ENCODE measurements around the gene ARHGAP5.

Gene ARHGAP5

DNA sequence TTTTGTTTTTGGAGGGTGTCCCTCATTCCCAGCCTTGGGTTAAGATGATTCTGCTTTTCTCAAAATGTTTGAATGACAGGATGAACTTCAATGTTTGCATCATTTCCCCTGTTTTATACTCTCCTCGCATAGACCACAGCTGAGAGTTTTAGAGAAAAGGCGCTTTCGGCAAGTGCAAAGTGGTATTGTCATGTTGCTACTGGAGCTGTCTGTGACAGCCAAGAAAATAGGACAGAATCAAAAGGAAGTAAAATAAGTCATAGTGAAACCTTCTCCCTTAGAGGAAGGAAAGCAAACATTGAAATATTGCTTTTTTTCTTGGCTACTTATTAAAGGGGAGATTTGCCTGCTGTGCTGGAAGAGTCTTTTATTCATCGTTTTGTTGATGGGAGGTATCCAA is 33.5 kb upstream of the ARHGAP5 start:
- TF ChIP-seq, protein P1, sequence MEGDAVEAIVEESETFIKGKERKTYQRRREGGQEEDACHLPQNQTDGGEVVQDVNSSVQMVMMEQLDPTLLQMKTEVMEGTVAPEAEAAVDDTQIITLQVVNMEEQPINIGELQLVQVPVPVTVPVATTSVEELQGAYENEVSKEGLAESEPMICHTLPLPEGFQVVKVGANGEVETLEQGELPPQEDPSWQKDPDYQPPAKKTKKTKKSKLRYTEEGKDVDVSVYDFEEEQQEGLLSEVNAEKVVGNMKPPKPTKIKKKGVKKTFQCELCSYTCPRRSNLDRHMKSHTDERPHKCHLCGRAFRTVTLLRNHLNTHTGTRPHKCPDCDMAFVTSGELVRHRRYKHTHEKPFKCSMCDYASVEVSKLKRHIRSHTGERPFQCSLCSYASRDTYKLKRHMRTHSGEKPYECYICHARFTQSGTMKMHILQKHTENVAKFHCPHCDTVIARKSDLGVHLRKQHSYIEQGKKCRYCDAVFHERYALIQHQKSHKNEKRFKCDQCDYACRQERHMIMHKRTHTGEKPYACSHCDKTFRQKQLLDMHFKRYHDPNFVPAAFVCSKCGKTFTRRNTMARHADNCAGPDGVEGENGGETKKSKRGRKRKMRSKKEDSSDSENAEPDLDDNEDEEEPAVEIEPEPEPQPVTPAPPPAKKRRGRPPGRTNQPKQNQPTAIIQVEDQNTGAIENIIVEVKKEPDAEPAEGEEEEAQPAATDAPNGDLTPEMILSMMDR (IDR thresholded peaks at IDR 0.05; ENCODE audit: insufficient read depth, low read depth, low read length, missing control alignments), result no peak
- no peak for DNase-seq (ENCODE audit: low read depth)

DNA sequence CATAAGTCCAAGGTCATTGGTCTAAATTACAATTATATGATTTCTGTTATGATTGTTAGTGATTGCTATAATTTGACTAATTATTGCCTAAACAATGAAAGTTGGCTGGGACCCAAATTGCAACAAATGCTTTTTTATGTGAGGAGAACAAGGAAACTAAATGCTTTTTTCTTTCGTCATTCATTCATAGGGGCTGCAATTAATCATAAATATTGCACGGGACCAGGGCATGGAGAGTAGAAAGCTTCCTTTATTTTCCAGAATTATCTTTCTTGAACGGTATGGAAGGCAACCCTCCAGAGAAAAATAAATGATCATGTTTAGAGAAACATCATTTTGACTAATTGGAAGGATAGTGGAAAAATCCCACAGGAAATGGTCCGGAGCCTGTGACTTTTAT is 32.6 kb upstream of the ARHGAP5 start:
- H3K4me3 ChIP-seq (ENCODE audit: low read length), result no peak overlapping the region
- TF ChIP-seq, protein P1 (IDR thresholded peaks at IDR 0.05; ENCODE audit: insufficient read depth, low read depth, low read length, missing control alignments), result no peak
- DNase-seq (ENCODE audit: low read depth), result no peak

More for the DNA sequence above, 33.5 kb upstream of the ARHGAP5 start:
- H3K4me3 ChIP-seq (ENCODE audit: low read length), result no peak overlapping the region

DNA sequence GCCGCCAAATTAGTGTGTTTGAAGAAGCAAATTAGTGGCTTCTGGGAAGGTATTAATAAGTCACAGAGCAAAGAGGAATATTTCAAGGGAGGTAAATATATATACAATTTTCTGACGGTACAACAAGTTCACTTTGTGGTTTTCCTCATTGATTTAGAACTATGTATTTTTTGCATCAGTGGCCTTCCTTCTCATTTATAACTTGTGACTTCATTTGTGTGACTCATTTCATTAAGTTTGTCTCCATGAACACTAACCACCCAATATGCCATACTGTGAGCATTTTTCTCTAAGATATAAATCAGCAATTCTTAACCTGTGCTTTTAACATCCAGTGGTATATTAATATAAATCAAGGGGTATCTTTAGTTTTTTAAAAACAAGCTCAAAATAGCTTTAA is 29.3 kb upstream of the ARHGAP5 start:
- H3K4me3 ChIP-seq (ENCODE audit: low read length), result no peak overlapping the region
- DNase-seq (ENCODE audit: low read depth), result peak; percentile 16
- TF ChIP-seq, protein P1 (IDR thresholded peaks at IDR 0.05; ENCODE audit: insufficient read depth, low read depth, low read length, missing control alignments), result no peak

DNA sequence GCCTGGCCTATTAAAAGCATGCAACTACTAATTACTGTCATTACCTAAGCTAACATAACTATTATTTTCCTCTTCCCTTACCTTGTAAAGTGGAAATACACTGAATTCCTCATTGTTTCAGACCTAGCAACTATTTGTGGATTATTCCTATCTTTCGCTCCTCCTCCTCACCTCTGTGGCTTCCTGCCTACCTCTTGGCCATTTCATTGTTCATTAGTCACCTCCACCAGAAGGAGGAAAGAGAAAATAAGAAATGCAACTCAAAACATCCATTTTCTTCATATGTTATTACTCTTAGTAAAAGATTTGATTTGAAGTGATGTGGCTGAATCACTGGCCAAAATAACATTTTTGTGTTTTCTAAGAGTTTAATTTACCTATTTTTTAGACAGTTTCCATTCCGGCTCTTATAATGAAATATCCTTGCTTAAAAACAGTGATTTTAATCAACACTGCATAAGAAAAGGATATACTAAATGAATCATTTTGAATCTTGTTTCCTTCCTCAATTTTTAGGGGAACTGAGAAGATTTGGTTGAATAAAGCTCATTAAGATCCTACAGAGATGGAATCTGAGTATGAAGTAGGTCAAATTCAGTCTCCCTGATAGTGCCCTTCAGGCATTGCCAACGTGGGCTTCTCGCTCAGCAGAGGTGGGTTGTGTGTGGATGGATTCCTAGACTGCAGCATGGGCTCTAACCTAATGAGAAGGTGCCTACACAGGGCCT is 27.6 kb upstream of the ARHGAP5 start:
- H3K4me3 ChIP-seq (ENCODE audit: low read length), result no peak overlapping the region
- TF ChIP-seq, protein P1 (IDR thresholded peaks at IDR 0.05; ENCODE audit: insufficient read depth, low read depth, low read length, missing control alignments), result no peak
- no peak for DNase-seq (ENCODE audit: low read depth)

DNA sequence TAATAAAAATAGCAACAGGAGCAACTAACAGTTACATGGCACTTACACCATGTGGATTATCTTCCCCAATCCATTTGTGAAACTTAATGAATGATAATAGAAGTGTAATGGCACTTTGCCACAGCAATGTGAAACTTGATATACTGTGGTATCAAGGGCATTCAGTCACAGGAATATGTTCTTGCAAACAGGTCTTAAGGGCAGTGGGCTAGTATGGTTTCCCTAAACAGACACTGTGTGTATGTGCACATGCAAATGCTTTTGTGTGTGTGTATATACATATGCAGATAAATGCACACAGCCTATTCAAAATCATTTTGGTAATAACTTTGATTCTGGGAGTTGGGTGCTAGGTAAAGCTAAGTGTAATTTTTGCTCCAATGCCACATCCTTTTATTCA is 26.2 kb upstream of the ARHGAP5 start:
- TF ChIP-seq, protein P1 (IDR thresholded peaks at IDR 0.05; ENCODE audit: insufficient read depth, low read depth, low read length, missing control alignments), result no peak
- H3K4me3 ChIP-seq (ENCODE audit: low read length), result no peak overlapping the region
- DNase-seq (ENCODE audit: low read depth), result no peak

DNA sequence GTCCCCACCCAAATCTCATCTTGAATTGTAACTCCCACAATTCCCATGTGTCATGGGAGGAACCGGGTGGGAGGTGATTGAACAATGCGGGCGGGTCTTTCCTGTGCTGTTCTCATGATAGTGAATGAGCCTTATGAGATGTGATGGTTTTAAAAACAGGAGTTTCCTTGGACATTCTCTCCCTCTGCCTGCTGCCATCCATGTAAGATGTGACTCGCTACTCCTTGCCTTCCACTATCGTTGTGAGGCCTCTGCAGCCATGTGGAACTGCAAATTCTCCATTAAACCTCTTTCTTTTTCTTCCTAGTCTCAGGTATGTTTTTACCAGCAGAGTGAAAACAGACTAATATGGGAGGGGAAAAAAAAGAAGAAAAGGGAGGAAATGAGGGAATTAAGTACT is 22.6 kb upstream of the ARHGAP5 start:
- TF ChIP-seq, protein P1 (IDR thresholded peaks at IDR 0.05; ENCODE audit: insufficient read depth, low read depth, low read length, missing control alignments), result no peak
- no peak for DNase-seq (ENCODE audit: low read depth)
- no peak overlapping the region for H3K4me3 ChIP-seq (ENCODE audit: low read length)

DNA sequence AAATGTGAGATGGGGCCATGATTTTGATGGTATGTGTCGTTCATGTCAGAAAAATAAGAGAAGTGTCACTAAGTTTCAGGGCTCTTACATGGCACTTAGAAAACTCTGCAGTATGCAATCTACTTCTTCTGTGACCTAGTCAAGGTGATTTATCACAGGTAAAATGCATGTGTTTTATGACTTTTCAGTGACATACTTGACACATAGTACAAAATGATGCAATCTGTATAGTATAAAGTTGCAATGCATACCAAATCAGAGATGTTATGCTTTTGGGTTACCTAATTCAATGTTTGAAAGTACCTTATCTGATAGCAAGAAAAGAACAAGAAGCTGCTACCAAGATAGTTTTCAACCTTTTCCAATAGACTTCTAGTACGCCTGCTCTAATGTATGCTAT is 21.9 kb upstream of the ARHGAP5 start:
- TF ChIP-seq, protein P1 (IDR thresholded peaks at IDR 0.05; ENCODE audit: insufficient read depth, low read depth, low read length, missing control alignments), result no peak
- H3K4me3 ChIP-seq (ENCODE audit: low read length), result no peak overlapping the region
- DNase-seq (ENCODE audit: low read depth), result no peak
